Fibroblast of pulmonary artery (primary cell): ENCODE results near the gene OR4D9.

Experiments used
- DNase-seq: peaks from one replicate; pipeline ENCODE4 v3.0.0-alpha.2; 2010; ENCODE audit warnings: low read depth
- H3K4me3 ChIP-seq: replicated peaks from 2 replicates; pipeline ENCODE4 v1.5.1; 2011; ENCODE audit warnings: low read depth, mild to moderate bottlenecking, control low read depth, low read length, moderate library complexity
- TF ChIP-seq, protein P1 (sequence below): IDR thresholded peaks from 2 replicates; pipeline ENCODE4 v1.5.1; 2011; ENCODE audit warnings: mild to moderate bottlenecking, control low read depth, low read length, inconsistent platforms; ENCODE audit errors: missing control alignments

Gene OR4D9

GRCh38 chr11:59550368-59550841 lies 39.1 kb downstream of the OR4D9 start:
- DNase-seq: peak; percentile 92
- peak overlapping the region; percentile 65 for H3K4me3 ChIP-seq
- TF ChIP-seq, protein P1, sequence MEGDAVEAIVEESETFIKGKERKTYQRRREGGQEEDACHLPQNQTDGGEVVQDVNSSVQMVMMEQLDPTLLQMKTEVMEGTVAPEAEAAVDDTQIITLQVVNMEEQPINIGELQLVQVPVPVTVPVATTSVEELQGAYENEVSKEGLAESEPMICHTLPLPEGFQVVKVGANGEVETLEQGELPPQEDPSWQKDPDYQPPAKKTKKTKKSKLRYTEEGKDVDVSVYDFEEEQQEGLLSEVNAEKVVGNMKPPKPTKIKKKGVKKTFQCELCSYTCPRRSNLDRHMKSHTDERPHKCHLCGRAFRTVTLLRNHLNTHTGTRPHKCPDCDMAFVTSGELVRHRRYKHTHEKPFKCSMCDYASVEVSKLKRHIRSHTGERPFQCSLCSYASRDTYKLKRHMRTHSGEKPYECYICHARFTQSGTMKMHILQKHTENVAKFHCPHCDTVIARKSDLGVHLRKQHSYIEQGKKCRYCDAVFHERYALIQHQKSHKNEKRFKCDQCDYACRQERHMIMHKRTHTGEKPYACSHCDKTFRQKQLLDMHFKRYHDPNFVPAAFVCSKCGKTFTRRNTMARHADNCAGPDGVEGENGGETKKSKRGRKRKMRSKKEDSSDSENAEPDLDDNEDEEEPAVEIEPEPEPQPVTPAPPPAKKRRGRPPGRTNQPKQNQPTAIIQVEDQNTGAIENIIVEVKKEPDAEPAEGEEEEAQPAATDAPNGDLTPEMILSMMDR: peak; percentile 32

- peak; percentile 93 for DNase-seq
- peak overlapping the region; percentile 65 for H3K4me3 ChIP-seq
- TF ChIP-seq, protein P1: no peak
These were observed 39.7 kb downstream of the OR4D9 start for GRCh38 chr11:59550842-59551658.

- TF ChIP-seq, protein P1: no peak
- DNase-seq: peak; percentile 90
These were observed 40.6 kb downstream of the OR4D9 start for GRCh38 chr11:59551659-59552521.

DNA sequence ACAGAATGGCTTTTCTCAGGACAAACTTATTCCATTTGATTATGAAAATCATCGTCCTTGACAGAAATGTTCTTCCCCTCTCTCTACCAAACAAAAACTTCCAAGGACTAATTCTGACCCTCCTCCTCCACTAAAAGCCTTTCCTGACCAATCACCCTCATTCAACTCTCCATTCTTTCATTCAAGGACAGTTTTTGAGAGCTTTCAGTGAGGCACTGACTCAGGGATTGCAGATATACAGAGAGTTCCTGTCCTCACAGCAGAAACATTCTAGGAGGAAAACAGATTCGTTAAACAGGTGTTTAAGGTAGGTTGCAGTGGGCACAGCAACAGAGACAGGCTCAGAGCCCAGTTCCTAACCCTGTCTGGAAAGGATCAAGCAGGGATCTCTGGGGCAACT lies 41.5 kb downstream of the OR4D9 start:
- TF ChIP-seq, protein P1: no peak
- no peak overlapping the region for H3K4me3 ChIP-seq
- no peak for DNase-seq

More at GRCh38 chr11:59551659-59552521, 40.6 kb downstream of the OR4D9 start:
- H3K4me3 ChIP-seq: peak overlapping the region; percentile 65

DNA sequence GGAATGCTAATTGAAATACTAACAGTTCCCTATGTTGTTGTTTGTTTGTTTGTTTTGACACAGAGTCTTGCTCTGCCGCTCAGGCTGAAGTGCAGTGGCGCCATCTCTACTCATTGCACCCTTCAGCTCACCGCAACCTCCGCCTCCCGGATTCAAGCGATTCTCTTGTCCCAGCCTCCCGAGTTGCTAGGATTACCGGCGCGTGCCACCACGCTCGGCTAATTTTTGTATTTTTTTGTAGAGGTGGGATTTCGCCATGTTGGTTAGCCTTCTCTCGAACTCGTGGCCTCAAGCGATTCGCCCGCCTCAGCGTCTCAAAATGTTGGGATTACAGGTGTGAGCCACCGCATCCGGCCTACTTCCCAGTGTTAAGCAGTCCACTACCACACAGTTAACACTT lies 42.0 kb downstream of the OR4D9 start:
- no peak overlapping the region for H3K4me3 ChIP-seq
- TF ChIP-seq, protein P1: no peak
- DNase-seq: no peak

- TF ChIP-seq, protein P1: no peak
- no peak for DNase-seq
- H3K4me3 ChIP-seq: peak overlapping the region; percentile 52
These were observed 44.3 kb downstream of the OR4D9 start for GRCh38 chr11:59555601-59556114.
